GM12874 (cell line): ENCODE data around the gene ARHGAP22.
A peak's percentile ranks its signal among the peaks of the same experiment; 100 is the strongest.

ENCODE experiments used
- TF ChIP-seq, protein P1 (sequence below): IDR thresholded peaks from 2 replicates; pipeline ENCODE4 v1.5.1; 2011; ENCODE audit warnings: low read depth, mild to moderate bottlenecking, control low read depth, low read length, moderate library complexity; ENCODE audit not compliant: insufficient read depth

ARHGAP22 gene

DNA sequence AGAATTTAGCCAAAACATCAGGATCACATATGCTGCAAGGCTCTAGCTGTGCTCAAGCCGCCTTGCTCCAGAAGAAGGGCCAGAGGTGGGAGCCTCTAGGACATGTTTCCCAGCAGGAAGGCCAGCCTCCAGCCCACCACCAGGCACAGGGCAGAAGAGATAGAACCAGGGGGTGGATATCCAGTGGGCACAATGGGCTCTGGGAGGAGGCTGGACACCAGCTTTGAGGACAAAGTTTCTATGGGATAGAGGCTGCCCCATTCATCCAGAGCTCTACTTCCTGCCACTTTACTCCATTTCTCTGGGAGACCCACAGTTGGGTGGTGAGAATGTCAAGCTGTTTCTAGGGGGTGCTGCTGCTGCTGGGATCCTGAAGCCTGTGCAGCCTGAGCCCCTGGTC, 77.1 kb downstream of the ARHGAP22 start:
- TF ChIP-seq, protein P1, sequence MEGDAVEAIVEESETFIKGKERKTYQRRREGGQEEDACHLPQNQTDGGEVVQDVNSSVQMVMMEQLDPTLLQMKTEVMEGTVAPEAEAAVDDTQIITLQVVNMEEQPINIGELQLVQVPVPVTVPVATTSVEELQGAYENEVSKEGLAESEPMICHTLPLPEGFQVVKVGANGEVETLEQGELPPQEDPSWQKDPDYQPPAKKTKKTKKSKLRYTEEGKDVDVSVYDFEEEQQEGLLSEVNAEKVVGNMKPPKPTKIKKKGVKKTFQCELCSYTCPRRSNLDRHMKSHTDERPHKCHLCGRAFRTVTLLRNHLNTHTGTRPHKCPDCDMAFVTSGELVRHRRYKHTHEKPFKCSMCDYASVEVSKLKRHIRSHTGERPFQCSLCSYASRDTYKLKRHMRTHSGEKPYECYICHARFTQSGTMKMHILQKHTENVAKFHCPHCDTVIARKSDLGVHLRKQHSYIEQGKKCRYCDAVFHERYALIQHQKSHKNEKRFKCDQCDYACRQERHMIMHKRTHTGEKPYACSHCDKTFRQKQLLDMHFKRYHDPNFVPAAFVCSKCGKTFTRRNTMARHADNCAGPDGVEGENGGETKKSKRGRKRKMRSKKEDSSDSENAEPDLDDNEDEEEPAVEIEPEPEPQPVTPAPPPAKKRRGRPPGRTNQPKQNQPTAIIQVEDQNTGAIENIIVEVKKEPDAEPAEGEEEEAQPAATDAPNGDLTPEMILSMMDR = no peak

DNA sequence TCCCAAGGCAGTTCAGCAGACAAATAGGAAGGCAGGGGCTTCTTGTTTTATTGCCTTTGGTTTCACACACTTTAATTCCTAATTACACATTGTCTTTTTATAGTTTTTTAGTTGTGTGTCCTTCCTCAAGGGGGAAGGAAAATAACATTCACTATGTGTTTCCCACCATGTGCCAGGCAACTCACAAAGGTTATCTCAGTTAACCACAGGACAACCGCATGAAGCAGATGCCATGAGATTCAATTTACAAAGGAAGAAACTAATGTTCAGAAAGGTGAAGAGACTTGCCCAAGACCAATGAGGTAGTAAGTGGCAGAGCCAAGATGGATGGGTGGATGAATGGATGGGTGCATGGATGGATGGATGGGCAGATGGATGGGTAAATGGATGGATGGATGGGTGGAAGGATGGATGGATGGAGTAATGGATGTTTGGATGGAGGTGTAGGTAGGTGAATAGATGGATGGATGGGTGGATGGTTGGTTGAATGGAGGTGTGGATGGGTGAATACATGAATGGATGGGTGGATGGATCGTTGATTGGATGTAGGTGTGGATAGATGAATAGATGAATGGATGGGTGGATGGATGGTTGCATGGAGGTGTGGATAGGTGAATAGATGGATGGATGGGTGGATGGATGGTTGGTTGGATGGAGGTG, 77.9 kb downstream of the ARHGAP22 start:
- TF ChIP-seq, protein P1 = no peak

DNA sequence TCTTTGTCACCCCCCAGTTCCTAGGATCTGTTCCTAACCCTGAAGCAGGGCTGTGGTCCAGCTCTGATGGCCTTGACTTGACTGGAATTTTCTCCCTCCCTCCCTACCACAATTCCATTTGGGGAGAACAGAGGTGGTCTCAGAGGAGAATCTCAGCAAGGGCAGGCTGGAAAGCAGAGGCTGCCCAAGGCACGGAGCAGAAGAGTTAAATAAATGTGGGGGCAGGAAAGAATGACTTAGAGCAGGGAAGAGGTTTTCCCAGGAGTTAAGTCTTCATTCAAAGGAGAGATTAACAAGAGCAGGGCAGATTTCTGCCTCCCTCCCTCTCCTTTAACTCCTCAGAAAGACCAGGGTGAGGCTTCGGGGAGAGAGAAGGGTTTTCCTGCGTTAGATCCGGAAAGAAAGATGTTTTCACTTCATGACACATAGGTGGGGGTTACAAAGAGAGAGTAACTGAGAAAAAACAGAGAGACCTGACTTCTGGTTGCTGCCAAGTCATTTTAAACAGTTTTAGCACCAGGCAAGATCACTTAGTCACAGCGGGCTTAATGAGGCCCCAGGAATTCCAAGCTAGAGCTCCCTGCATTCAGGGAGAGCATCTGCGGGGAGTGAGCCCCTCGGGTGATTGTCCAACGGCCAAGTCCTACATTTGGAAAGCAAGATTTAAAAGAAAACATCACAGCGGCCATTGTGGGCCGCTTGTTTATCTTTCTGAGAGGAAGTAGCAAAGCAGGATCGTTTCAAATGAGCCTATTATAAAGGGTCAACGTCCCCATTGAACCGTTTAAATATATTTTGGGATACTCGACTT, 78.7 kb downstream of the ARHGAP22 start:
- TF ChIP-seq, protein P1 = no peak

DNA sequence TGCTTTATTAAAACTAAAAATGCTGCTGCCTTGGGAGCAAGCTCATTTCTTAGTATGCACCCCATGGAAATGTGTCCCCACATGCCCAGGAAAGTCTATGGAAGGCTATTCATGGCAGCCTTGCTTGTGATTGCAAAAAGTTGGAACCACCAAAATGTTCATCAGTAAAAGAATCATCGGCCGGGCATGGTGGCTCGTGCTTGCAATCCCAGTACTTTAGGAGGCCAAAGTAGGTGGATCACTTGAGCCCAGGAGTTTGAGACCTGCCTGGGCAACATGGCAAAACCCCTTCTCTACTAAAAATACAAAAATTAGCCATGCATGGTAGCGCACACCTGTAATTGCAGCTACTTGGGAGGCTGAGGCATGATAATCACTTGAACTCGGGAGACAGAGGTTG, 79.8 kb downstream of the ARHGAP22 start:
- TF ChIP-seq, protein P1 = no peak

DNA sequence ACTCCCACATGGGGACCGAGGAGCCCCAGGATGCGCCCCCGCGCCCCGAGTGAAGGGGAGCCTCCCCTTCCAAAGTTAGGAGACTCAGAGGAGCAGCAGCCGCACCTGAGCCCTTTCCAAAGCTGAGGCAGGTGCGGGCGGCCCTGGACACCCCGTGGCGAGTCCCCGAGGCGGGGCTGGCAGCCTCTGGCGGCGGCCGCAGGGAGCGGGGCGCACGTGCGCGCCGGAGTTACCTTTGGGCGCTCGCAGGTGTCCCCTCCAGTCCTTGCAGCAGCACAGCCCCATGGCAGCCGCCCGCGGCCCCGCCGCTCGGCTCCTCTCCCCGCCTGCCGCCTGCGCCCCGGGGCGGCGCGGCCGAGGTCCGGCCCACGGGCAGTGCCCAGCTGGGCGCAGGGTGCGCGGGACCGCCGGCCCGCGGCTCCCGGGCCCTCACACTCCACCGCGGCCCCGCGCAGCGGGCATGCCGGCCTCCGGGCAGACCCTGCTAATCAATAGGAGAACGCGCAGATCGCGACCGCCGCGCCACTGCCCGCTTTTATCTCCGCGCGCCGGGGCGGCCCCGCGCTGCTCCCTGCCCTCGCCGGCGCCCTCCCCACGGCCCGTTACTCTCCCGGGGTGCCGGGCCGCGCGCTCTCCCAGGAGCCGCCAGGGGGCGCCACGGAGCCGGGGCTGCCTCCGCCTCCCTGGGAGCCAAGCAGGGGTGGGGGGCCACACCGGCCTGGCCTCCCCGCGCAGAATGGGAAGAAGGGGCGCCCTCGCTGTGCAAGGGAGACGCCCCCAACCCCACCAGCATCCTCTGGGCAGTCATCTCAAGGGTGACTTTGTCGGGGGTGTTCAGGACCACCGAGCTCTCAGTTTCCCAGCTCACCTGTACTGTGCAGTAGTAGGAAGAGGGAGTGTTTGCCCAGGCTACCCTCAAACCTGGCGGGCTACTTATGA, 80.8 kb downstream of the ARHGAP22 start:
- TF ChIP-seq, protein P1 = peak; percentile 58

DNA sequence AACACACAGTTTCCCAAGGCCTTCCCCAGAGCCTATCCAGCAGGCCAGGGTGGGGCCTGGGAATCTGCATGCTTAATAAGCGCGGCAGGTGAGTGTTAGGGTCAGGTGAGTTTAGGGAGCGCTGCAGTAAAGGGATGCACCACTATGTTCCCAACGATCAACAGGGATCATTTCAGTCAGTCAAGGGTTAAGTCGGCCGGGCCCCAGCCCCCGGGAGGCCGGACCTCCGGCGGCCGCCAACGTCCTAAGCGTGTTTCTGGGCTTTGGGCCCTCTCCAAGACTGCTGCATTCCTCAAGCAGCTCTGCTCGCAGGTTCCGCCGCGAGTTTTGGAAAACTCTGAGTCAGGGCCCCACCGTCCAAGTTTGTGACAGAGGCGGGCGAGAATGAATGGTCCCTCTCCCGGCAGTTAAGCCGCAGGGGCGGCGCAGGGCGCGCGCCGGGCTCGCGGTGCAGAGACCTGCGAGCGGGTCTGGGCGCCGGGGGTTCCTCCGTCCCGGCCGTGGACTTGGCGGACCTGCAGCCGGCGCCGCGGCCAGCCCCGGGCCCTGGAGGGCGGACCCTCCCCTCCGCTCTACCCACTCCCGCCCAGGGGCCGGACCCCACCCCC, 81.6 kb downstream of the ARHGAP22 start:
- TF ChIP-seq, protein P1 = no peak
